PFSK-1 (cell line): ENCODE data around the gene KRT12.

Source experiments
- POLR2AphosphoS5 ChIP-seq: IDR thresholded peaks from 2 replicates; pipeline ENCODE4 v1.6.1; 2012; ENCODE audit warnings: low read depth, mild to moderate bottlenecking, control low read depth, low read length, moderate library complexity
- TAF1 ChIP-seq: IDR thresholded peaks from 2 replicates; pipeline ENCODE4 v1.6.1; 2012; ENCODE audit warnings: low read length, control low read depth, borderline replicate concordance; ENCODE audit not compliant: insufficient read depth

- TF ChIP-seq TAF1 (no peak), POLR2AphosphoS5 (no peak)
Measured at GRCh38 chr17:40822132-40822812, 44.8 kb downstream of the KRT12 start, which contains the start of gene KRT10.
